HG03066 (cell line): ENCODE data around the gene TEX22.
A peak's percentile ranks its signal among the peaks of the same experiment; 100 is the strongest.
"Not testable (repeated sequence)": the region's sequence is repeated elsewhere in the genome, so short reads cannot be mapped to it uniquely, and the experiment has no call there.

Source experiments
- ATAC-seq: cut with Tn5 transposase; IDR thresholded peaks from one replicate; pipeline ENCODE4 v1.9.1; 2021; ENCODE audit warnings: low read depth; ENCODE audit not compliant: unreplicated experiment

Gene TEX22, protein sequence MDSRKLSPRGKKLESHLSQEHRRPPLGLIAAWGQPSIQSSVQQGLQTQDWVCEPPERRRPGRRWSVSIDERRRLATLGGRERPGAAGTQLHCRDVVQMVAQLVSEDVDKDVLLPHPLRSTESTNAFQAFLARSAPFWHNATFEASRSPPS

DNA sequence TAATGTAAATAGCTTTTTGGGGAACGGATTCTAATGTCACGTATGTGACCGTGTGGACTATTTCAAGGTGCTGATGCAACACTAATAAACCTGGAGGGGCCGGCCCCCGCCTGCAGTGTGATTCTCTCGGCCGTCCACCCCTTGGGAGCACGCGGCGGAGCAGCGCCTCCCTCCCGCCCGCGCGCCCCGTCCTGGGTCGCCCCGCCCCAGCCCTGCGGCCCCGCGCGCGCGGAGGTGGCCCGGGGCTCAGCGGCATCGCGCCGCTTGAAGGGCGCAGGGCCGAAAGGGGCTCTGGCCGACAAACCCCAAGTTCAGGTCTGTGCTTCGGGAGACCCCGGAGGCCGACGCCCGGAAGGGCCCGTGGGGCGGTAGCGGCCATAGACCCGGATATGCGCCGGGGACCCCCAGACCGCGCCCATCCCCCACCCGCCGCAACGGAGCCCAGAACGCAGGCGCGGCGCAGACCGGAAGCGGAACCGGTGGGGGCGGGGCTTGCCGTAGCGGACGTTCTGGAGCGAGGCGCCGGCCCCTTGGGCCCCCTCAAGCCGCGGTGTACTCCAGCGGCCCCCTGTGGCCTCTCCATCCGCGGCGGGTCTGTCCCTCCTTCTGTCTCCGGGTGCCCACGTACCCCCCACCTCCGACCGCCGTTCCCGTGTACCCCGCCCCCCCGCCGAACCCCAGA, at the start of gene TEX22:
TSS of gene TEX22 (plus strand) at position 495 of the 682 bp plus-strand sequence. CDS start 803 bp downstream, outside the sequence.
- peak; percentile 79 for ATAC-seq

DNA sequence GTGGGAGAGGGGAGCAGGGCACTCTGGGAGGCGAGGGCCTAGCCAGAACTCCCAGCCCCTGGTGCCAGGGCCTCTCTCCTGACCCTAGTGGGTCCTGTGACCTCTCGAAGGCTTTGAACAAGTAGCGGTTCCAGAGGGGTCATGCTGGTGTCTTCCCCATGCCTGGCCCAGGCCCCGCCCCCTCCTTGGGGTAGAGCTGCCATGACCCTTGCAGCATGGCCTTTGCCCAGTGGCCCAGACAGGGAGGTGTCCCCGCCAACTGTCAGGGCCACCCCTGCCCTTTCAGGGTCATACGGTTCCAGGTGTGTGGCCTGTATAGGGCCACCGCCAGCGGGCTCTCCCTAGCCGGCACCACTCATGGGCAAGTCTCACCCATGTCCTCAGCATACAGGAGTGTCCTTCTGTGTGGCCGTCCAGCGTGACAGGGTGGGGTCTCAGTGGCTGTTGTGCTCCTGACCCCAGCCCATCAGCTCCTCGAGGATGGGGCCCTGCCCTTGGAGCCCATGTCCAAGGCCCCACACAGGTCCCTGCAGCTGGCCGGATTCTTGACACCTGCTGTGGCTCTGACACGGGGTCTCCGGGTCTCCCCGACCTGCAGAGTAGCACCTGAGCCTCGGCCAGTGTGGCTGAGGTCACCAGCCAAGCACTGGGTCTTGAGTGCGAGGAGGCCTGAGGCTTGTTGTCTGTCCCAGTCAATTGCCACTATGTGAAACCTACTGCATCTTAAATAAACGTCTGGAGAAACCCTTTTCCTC, 49.2 kb upstream of the TEX22 start:
- ATAC-seq: no peak

- no peak for ATAC-seq
Measured at GRCh38 chr14:105349992-105350391, 48.3 kb upstream of the TEX22 start.

DNA sequence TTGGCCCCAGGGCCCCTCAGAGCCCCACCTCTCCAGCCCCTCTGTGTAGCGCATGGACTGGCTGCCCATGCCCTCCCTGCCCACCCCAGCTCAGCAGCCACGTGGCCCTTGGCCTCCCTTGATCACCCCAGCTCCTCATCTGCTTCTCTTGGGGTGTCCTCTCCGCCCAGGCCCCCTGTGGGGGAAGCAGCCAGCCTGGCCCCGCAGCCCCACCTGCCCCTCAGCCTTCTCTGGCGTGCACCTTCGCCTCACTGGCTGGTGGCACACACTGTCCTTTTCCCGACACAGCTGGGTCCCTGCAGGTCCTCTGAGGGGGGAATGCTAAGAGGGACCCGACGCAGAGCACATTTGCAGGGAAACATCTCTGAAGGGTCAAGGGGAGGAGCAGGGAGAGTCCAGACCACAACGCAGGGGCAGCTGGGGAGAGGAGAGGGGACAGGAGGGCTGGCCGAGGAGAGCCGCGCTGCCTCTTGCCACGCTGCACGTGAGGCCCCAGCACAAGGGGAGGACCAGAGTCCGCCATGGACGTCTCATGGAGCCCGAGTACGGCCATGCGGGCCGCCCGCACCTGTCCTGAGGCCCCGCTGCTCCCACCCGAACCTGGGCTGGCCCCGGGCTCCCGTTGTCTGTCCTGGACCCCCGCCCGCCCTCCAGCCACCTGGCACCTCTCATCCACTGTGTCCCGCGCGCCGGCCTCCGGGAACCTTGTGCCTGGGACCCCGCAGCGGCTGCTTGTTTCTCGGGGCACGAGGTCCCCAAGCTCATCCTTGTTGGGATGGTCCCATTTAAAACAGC, 47.7 kb upstream of the TEX22 start:
- no peak for ATAC-seq

GRCh38 chr14:105351410-105351809, 46.9 kb upstream of the TEX22 start:
- ATAC-seq: no peak

DNA sequence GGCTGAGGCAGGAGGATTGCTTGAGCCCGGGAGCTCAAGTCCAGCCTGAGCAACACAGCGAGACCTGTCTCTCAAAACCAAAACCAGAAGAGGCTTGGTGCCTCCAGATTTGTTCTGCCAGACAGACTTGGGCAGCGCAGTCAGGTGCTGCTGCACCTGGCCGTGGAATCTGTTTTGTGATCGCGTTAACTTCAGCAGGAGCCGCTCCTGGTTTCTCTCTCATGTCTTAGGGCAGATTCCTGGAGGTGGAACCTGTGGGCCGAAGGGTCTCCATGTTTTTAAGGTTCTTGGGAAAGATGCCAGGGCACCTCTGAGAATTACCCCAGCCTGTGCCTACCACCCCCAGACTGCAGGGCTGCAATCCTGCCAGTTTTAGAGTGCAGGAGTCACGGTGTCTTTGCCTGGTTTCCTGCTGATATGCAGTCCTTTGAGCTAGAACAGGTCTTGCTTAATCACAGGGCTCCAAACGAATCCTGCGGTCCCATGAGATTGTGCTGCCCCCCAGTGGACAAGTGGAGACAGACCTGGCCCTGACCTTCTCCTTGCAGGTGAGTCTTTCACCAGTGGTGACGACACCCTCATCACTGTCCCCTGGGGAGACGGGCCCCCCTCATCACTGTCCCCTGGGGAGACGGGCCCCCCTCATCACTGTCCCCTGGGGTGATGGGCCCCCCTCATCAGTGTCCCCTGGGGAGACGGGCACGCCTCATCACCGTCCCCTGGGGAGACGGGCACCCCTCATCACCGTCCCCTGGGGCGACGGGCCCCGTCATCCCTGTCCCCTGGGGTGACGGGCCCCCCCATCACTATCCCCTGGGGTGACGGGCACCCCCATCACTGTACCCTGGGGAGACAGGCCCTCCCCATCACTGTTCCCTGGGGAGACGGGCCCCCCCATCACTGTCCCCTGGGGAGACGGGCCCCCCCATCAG, 46.2 kb upstream of the TEX22 start:
- no peak for ATAC-seq

- ATAC-seq: no peak
Measured at GRCh38 chr14:105353136-105353535, 45.2 kb upstream of the TEX22 start.

- ATAC-seq: no peak
Measured at GRCh38 chr14:105354541-105354940, 43.8 kb upstream of the TEX22 start.

DNA sequence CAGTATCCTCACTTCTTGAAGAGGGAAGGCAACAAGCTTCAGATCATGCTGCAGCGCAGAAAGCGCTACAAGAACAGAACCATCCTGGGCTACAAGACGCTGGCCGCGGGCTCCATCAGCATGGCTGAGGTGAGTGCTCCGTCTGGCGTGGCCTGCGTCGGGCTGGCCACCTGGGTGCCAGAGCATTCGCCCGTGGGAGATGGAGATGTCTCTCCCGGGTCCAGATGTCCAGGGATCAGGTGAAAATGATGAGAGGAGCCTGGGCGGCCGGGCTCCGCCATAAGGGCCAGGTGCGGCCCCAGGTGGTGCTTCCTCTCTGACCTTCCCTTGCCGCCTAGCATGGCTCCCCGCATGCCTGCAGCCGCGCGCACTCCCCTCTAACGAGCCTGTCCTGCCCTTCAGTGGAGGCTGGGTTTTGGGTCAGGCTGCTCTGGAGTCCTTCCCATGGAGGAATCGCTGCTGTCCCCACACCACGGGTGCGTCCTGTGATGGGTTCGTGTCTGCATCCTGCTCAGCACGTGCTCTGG, 43.2 kb upstream of the TEX22 start:
- ATAC-seq: no peak

DNA sequence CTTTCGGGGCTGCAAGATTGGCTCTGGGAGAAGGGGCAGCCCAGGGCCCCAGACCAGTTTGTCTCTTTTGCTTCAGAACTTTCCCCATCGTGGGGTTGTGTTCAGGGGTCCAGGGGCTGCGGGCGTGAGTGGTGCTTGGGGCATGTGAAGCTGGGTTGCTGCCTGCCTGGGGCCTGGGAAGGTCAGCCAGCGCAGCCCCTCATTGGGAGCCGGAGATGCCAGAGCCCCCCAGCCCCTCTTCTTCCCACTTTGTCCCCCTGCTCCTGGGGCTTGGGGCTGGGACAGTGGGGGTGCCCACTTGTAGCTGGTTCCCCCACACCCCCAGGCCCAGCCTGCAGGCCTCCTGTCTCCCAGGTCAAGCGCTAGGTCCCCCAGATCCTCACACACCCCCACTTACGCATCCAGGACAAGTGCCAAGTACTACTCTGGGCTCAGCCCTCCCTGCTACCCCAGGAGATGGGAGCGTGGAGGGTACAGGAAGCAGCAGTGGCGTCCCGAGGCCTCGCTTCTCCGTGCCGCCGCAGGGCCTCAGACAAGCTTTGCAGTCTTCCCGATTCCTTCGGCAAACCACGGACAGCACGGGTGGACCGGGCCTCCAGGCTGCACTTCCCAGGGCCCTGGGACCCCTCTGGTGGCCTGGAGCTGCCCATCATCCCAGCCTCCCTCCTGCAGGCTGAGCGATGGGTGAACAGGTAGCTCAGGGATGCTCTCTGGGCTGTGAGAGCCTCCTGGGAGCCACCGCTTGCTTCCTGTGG, 42.3 kb upstream of the TEX22 start:
- no peak for ATAC-seq

DNA sequence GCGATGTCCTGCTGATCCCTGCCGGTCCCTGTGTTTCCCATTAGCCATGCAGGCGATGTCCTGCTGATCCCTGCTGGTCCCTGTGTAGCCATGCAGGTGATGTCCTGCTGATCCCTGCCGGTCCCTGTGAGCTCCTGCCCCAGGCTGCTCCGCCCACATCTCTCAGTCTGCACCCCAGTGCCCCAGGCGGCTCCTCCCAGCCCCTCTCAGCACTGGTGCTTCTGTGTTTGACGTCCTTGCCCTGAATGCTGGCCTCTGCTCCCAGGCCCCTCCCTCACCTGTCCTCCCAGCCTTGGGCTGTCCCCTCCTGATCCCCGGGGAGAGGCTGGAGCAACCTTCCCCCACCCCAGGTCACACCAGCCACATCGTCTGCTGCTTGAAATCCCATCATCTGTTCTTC, 41.4 kb upstream of the TEX22 start:
- no peak for ATAC-seq

- no peak for ATAC-seq
Measured at GRCh38 chr14:105357626-105358025, 40.7 kb upstream of the TEX22 start.

GRCh38 chr14:105358140-105358846, 40.0 kb upstream of the TEX22 start:
- ATAC-seq: no peak

DNA sequence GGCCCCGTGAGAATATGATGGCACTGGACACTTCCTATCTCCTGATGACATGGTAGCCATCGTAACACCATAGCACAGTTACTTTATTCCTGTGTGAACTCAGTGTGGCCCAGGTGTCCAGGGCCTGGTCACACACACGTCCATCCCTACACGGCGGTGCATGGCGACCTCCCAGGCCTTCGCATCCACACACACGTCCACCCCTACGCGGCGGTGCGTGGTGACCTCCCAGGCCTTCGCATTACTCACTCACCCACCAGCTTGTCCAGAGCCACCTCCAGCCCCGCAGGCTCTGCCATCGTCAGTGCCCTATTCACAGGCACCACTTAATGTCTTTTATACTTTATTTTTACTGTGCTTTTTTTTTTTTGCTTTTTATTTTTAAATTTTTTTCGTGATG, 39.4 kb upstream of the TEX22 start:
- no peak for ATAC-seq

DNA sequence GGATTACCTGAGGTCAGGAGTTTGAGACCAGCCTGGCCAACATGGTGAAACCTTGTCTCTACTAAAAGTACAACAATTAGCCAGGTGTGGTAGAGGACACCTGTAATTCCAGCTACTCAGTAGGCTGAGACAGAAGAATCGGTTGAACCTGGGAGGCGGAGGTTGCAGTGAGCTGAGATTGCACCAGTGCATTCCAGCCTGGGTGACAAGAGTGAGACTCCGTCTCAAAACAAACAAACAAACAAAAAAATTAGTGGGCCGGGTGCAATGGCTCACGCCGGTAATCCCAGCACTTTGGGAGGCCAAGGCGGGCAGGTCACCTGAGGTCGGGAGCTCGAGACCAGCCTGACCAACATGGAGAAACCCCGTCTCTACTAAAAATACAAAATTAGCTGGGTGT, 36.9 kb upstream of the TEX22 start:
- not testable (repeated sequence) for ATAC-seq

DNA sequence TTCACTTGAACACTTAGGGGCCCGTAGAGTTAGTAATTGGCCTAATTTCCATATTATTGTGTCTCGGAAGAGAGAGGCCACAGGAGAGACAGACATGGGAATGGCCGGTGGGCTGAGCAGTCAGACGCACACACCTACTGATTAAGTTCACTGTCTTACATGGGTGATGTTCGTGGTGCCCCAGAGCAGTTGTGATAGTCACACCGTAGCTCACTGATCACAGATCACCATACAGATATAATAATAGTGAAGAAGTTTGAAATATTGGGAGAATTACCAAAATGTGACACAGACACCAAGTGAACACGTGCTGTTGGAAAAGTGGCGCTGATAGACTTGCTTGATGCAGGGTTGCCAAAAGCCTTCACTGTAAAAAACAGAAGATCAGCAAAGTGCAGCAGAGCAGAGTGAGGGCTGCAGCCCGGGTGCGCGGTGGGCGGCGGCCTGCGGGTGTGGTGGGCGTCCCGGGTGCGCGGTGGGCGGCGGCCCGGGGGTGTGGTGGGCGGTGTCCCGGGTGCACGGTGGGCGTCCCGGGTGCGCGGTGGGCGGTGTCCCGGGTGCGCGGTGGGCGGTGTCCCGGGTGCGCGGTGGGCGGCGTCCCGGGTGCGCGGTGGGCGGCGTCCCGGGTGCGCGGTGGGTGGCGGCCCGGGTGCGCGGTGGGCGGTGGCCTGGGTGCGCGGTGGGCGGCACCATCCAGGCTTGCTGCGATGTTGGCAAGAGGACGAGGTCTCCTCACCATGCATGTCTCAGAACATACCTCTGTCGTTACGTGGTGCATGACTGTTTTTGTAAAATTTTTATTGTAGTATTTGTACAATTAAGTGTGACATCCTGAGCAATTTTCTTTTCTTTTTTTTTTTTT, 34.3 kb upstream of the TEX22 start:
- ATAC-seq: no peak

- ATAC-seq: no peak
Measured at GRCh38 chr14:105365101-105365500, 33.2 kb upstream of the TEX22 start.
